Adrenal gland (tissue), 5 donors: ENCODE results near the gene NR1D2.

Source experiments
- POLR2A ChIP-seq, 2 donors: fragments of 450-650 bp; IDR thresholded peaks; one replicate each; pipeline ENCODE4 v1.6.1; 2017; ENCODE audit warnings: antibody characterized with exemption in 2 of 2, mild to moderate bottlenecking in 2 of 2, moderate library complexity in 1 of 2
- TF ChIP-seq, protein P1 (sequence below), 6 experiments: fragments of 450-650 bp in 4 of 6; fragments of 200-600 bp in 2 of 6; sonication (generic) in 1 of 6; IDR thresholded peaks; 1 replicate in 5 of 6; 2 replicates in 1 of 6; pipeline versions ENCODE4 v1.5.1 to v1.8.0; 2016 to 2021; ENCODE audit warnings: antibody characterized with exemption in 6 of 6, mild to moderate bottlenecking in 2 of 6, moderate library complexity in 1 of 6
- donor health status: DM: no; HTN: no; CAD: no.

DNA sequence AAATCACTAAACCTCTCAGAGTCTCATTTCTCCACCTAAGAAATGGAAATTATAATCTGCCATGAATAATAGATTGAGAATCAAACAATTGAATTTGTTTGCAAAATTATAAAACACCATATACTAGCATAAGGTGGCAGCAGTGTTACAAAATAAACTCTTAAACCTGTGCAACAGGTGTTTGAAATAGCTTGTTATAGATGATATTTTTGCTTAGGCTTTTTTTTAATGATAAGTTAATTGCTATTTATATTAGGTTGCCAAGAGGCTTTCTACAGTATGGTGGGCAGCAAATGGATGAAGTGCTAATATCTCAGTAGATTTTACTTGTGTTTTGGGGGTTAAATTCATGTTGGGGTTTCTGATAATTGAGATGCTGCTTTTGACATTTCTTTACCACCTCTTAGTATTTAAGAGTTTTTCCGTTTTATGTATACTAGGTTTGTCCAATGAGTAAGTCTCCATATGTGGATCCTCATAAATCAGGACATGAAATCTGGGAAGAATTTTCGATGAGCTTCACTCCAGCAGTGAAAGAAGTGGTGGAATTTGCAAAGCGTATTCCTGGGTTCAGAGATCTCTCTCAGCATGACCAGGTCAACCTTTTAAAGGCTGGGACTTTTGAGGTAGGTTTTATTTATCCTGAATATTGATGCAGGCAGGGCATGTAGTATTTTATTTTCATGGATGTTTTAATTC lies 19.6 kb downstream of the NR1D2 start:
- TF ChIP-seq, protein P1, sequence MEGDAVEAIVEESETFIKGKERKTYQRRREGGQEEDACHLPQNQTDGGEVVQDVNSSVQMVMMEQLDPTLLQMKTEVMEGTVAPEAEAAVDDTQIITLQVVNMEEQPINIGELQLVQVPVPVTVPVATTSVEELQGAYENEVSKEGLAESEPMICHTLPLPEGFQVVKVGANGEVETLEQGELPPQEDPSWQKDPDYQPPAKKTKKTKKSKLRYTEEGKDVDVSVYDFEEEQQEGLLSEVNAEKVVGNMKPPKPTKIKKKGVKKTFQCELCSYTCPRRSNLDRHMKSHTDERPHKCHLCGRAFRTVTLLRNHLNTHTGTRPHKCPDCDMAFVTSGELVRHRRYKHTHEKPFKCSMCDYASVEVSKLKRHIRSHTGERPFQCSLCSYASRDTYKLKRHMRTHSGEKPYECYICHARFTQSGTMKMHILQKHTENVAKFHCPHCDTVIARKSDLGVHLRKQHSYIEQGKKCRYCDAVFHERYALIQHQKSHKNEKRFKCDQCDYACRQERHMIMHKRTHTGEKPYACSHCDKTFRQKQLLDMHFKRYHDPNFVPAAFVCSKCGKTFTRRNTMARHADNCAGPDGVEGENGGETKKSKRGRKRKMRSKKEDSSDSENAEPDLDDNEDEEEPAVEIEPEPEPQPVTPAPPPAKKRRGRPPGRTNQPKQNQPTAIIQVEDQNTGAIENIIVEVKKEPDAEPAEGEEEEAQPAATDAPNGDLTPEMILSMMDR (IDR thresholded peaks at IDR 0.05) = no peak
- no peak for TF ChIP-seq POLR2A (IDR thresholded peaks at IDR 0.05)
